GM10266 (cell line): ENCODE data around the gene ABCA3.
"Not testable (repeated sequence)": the region's sequence is repeated elsewhere in the genome, so short reads cannot be mapped to it uniquely, and the experiment has no call there.

Experiments
- DNase-seq: peaks from one replicate; pipeline ENCODE4 v3.0.0; 2012; ENCODE audit errors: extremely low spot score
- TF ChIP-seq, protein P1 (sequence below): IDR thresholded peaks from 2 replicates; pipeline ENCODE4 v1.5.1; 2012; ENCODE audit warnings: mild to moderate bottlenecking, low read depth; ENCODE audit not compliant: control insufficient read depth, insufficient read depth; ENCODE audit errors: missing control alignments

The ABCA3 gene

DNA sequence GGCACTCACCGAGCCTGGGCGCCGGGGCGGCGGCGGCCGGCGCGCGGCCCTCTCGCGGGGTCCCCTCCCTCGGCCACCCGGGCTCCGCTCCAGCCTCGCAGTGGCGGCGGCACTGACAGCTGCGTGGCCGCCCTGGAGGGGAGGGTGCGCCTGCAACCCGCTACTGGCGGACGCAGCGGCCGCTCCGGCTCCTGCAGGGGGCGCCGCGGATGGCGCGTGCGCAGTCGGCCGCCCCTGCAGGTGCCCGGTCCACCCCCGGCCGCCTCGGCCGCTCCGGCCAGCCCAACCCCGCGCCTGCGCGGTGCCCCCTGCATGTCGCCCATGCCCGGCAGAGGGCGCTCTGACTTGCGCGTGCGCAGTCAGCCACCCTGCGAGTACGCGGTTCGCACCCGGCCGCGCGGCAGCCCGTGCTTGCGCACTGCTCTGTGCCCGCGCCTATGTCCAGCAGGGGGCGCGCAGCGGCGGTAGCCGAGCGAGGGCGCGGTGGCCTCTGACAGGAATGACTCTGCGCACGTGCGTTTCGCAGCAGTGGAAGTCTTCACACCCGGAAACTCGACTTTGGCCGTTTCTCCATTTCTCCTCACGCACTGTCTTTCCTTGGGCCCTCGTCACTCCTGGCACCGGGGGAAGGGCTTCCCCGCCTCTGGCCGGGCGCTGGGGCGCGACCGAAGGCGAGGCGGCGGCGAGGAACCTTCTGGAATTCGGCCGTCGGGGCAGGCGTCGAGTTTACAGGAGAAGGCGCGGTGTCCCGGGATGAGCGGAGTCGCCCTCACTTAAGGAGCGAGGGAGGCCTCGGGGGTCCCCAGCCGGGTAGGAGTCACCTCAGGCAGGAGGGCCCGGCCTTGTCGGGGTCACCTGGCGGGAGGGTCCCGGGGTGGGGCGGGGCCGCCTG, at the start of gene ABCA3:
Gene ABCA3, minus strand, starts transcription at position 165 of the 892 bp plus-strand sequence. CDS start 14,262 bp downstream, outside the sequence.
- TF ChIP-seq, protein P1, sequence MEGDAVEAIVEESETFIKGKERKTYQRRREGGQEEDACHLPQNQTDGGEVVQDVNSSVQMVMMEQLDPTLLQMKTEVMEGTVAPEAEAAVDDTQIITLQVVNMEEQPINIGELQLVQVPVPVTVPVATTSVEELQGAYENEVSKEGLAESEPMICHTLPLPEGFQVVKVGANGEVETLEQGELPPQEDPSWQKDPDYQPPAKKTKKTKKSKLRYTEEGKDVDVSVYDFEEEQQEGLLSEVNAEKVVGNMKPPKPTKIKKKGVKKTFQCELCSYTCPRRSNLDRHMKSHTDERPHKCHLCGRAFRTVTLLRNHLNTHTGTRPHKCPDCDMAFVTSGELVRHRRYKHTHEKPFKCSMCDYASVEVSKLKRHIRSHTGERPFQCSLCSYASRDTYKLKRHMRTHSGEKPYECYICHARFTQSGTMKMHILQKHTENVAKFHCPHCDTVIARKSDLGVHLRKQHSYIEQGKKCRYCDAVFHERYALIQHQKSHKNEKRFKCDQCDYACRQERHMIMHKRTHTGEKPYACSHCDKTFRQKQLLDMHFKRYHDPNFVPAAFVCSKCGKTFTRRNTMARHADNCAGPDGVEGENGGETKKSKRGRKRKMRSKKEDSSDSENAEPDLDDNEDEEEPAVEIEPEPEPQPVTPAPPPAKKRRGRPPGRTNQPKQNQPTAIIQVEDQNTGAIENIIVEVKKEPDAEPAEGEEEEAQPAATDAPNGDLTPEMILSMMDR: peak; percentile 89
- DNase-seq: peak; percentile 100

DNA sequence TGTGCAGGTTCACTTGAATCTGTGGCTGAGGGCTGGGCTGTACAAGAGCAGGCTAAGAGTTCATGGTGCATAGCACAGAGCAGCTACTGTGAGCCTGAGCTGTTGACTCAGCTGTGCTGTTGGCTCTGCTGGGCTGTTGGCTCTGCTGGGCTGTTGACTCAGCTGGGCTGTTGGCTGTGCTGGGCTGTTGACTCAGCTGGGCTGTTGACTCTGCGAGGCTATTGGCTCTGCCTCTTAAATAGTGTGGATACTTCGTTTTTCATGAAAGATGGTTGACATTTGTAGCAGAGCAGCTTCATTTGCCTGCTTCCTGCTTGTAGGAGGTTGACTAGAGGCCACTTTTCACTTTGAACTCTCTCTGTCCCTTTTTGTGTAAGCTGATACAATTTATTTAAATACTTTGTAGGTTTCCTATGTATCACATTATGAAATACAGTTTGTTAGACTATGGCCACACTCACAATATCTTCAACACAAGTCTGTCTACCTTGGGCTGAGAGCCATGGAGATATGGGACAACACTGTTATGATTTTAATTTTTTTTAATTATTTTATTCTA, 48.4 kb upstream of the ABCA3 start:
- TF ChIP-seq, protein P1: no peak
- DNase-seq: no peak

DNA sequence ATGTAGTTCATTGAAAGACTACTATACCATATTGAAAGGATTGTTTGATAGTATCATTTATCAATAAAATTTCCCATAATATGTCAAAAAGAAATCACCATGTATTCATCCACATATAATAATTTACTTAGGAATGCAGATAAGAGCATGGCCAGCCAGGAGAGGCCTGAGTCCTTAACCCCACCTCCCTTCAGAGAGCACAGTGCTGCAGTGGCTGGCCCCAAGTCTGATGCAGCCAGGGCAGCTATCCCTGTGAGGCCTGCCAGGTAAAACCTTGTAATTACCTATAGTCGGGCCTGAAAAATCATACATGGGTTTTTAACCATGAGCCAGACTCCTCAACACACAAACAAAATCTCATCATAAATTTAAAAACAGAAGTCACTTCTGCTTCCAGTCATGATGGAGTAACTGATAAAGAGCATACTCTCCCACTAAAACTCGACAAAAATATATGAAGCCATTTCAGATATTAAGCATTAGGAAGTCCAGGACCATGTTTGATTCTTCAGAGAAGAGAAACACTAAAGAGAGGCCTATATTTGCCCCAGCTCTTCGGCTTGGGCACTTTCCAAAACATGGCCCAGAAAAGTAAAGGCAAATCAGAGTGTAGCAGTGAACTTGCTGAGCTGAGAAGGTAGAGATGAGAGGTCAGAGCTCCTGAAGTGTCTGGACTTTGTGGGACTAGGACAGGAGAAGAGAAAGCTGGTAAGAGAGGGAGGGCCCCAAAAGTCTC, 47.8 kb upstream of the ABCA3 start:
- TF ChIP-seq, protein P1: no peak
- no peak for DNase-seq

DNA sequence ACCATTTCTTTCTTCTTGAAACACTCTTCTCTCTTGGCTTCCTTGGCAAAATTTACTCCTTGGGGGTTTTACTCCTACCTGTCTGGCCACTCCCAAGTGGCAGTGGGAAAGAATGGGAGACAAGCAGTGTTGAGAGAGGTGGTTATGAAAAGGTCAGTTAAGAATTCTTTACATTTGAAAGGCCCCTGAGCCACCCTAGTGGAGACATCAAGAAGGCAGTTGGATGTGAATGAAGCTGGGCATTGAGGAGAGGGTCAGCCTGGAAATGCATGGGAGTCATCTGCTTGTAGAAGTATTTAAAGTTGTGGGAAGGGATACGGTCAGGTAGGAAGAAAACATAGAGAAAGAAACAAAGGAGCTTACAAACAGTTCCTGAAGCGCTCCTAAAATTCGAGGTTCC, 46.5 kb upstream of the ABCA3 start:
- TF ChIP-seq, protein P1: no peak
- DNase-seq: no peak

DNA sequence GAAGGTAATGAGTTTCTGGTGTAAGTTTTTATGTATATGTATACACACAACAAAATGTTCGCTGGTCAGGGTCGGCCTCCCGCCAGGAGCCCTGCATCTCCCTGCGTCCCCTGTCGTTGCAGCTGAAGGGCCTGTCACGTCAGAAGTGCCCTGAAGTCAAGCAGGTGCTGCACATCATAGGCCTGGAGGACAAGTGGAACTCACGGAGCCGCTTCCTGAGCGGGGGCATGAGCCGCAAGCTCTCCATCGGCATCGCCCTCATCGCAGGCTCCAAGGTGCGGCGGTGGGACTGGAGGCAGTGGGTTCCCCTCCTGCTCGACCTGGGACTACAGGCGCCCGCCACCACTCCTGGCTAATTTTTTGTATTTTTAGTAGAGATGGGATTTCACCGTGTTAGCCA, 45.5 kb upstream of the ABCA3 start:
- not testable (repeated sequence) for DNase-seq

DNA sequence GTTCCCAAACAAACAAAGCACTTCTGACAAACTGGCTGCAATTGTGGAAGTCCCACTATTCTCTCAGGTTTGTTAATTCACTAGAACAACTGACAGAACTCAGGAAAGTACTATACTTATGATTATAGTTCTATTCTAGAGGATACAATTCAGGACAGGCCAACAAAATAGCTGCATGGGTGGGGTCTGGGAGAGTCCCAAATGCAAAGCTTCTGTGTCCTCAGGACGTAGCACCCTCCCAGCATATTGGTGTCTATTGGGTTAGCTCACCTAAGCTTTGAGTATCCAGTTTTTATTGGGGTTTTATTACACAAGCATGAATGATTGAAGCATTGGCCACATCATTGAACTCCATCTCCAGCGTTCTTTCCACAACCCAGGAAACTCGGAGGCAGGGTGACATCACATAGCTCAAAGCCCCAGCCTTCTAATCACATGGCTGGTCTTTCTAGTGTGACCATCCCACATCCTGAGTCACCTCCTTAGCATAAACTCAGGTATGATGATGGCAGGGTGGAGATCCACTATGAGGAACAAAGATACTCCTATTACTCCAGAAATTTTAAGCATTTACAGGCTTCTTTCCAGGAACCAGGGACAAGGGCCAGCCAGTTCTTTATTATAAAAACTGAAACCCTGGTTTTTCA, 44.8 kb upstream of the ABCA3 start:
- TF ChIP-seq, protein P1: no peak
- DNase-seq: no peak

DNA sequence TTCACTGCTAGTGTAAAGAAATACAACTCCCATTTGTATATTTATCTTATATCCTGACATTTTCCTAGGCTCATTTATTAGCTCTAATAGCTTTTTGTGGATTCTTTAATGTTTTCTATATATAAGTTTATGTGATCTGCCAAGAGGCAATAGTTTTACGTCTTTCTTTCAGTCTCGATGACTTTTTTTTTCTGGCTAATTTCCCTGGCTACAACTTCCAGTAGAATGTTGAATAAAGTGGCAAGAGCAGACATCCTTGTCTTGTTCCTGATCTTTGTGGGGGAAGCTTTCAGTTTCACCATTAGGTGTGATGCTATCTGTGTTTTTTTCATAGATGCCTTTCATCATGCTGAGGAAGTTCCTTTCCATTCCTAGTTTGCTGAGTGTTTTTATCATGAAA, 43.9 kb upstream of the ABCA3 start:
- DNase-seq: no peak
- TF ChIP-seq, protein P1: no peak
